Suprapubic skin (tissue), 4 donors: ENCODE data around the gene CDC42BPG.

Source experiments
- POLR2A ChIP-seq, 2 donors: fragments of 450-650 bp; IDR thresholded peaks; one replicate each; pipeline ENCODE4 v1.6.1; 2017; ENCODE audit warnings: antibody characterized with exemption in 2 of 2, mild to moderate bottlenecking in 2 of 2, moderate library complexity in 2 of 2
- POLR2AphosphoS5 ChIP-seq, 3 donors: sonication (generic); formaldehyde crosslinking; IDR thresholded peaks; one replicate each; pipeline ENCODE4 v1.6.1; 2017; ENCODE audit warnings: antibody characterized with exemption in 3 of 3
- TF ChIP-seq, protein P1 (sequence below), 2 donors: fragments of 200-600 bp in 1 of 2; fragments of 450-650 bp in 1 of 2; sonication (generic) in 1 of 2; IDR thresholded peaks; one replicate each; pipeline ENCODE4 v1.5.1; 2016 to 2019; ENCODE audit warnings: antibody characterized with exemption in 2 of 2, mild to moderate bottlenecking in 1 of 2, moderate library complexity in 1 of 2

DNA sequence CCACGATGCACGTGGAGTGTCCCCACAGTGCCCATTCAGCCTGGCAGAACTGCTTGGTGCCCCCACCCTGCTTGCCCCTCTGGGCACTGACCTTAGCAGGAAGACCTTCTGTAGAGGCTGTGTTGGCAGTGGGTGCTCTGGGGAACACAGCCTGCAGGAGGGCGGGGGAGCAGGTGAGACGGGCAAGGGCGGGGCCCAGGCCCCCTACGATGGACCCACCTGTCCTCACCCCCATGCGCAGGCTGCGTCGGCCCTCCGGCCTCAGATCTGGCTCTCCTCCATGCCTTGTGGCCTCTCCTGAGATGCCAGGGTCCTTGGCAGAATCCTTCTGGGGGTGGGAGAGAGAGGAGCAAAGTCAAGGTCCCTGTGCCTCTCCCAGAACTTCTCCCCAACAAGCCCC is 10.9 kb downstream of the CDC42BPG start:
- TF ChIP-seq, protein P1, sequence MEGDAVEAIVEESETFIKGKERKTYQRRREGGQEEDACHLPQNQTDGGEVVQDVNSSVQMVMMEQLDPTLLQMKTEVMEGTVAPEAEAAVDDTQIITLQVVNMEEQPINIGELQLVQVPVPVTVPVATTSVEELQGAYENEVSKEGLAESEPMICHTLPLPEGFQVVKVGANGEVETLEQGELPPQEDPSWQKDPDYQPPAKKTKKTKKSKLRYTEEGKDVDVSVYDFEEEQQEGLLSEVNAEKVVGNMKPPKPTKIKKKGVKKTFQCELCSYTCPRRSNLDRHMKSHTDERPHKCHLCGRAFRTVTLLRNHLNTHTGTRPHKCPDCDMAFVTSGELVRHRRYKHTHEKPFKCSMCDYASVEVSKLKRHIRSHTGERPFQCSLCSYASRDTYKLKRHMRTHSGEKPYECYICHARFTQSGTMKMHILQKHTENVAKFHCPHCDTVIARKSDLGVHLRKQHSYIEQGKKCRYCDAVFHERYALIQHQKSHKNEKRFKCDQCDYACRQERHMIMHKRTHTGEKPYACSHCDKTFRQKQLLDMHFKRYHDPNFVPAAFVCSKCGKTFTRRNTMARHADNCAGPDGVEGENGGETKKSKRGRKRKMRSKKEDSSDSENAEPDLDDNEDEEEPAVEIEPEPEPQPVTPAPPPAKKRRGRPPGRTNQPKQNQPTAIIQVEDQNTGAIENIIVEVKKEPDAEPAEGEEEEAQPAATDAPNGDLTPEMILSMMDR (IDR thresholded peaks at IDR 0.05): no peak
- TF ChIP-seq POLR2A (IDR thresholded peaks at IDR 0.05) (no peak), POLR2AphosphoS5 (IDR thresholded peaks at IDR 0.05) (no peak)
